Calu3 (cell line): ENCODE results near the gene SLC5A9. TPM values are rescaled to one million over a fixed set of nuclear protein-coding genes. Genes with fewer than 3 reads are reported as not detected.

Experiments
- BruUV-seq: library from RNA; stranded (reverse); fragments of 400-500 nt; replicated peaks from 2 replicates; lab custom pipeline; 2021; lab: Mats Ljungman, UMichigan
- CTCF ChIA-PET: fragments of 300-600 bp; sonication (Branson Sonifier 250); formaldehyde crosslinking; loops from one replicate; lab custom pipeline; 2022; ENCODE audit warnings: antibody characterized with exemption; lab: Charles Lee
- DNase-seq: peaks from one replicate; pipeline ENCODE4 v3.0.0; 2022
- H3K27ac Mint-ChIP-seq: one replicate; pipeline ENCODE4 v1.8.0; 2022; ENCODE audit warnings: mixed read lengths; ENCODE audit not compliant: unreplicated experiment
- H3K27me3 Mint-ChIP-seq: one replicate; pipeline ENCODE4 v1.8.0; 2022; ENCODE audit warnings: mixed read lengths; ENCODE audit not compliant: unreplicated experiment
- H3K36me3 Mint-ChIP-seq: one replicate; pipeline ENCODE4 v1.8.0; 2022; ENCODE audit warnings: mild to moderate bottlenecking, moderate library complexity, mixed read lengths; ENCODE audit not compliant: insufficient read depth, unreplicated experiment
- H3K4me1 Mint-ChIP-seq: one replicate; pipeline ENCODE4 v1.8.0; 2022; ENCODE audit warnings: mild to moderate bottlenecking, low read depth, mixed read lengths; ENCODE audit not compliant: unreplicated experiment
- H3K4me3 Mint-ChIP-seq: one replicate; pipeline ENCODE4 v1.8.0; 2022; ENCODE audit warnings: mild to moderate bottlenecking, low read depth, moderate library complexity, mixed read lengths; ENCODE audit not compliant: unreplicated experiment
- H3K9me3 Mint-ChIP-seq: one replicate; pipeline ENCODE4 v1.8.0; 2022; ENCODE audit warnings: low read depth, mixed read lengths; ENCODE audit not compliant: unreplicated experiment
- CTCF ChIP-seq: fragments of 200-600 bp; IDR thresholded peaks from one replicate; pipeline ENCODE4 v1.8.0; 2022; ENCODE audit warnings: antibody characterized with exemption; ENCODE audit not compliant: unreplicated experiment
- intact Hi-C: fragments of 100-400 bp; cut with micrococcal nuclease; formaldehyde crosslinking; loops from one replicate; pipeline ENCODE4 v1.10.0; 2022; ENCODE audit not compliant: unreplicated experiment
- total RNA-seq: library from RNA; stranded (reverse); gene quantifications from 2 replicates; pipeline ENCODE4 v1.2.3, GENCODE V29; 2022

SLC5A9 gene
- total RNA-seq, 1 experiment from 2014 or later = 0.87 TPM

GRCh38 chr1:48202030-48202752 is 20.3 kb upstream of the SLC5A9 start:
- Mint-ChIP-seq H3K27ac (no peak overlapping the region), H3K4me3 (no peak overlapping the region), H3K9me3 (no peaks in the 10 kb centered on the region), H3K27me3 (peaks cover 32% of the 10 kb centered on the region), H3K36me3 (no peaks in the 10 kb centered on the region), H3K4me1 (no peaks in the 10 kb centered on the region)
- peak; percentile 73 for TF ChIP-seq CTCF
- intact Hi-C loops = loop anchor here (1.0 to 5.0 kb wide), 6 partner anchors 25 to 465 kb away; no protein-coding TSS in a partner anchor
- BruUV-seq = no TSS peak
- peak; percentile 72 for DNase-seq
- CTCF ChIA-PET = interaction anchor here (1.3 to 1.9 kb wide), 2 partner anchors 92 to 254 kb away, joined by 3 to 17 read pairs; no protein-coding TSS in a partner anchor

- DNase-seq = peak; percentile 50
- CTCF ChIA-PET = interaction anchor here (0.9 to 1.9 kb wide), 7 partner anchors 9 to 267 kb away, joined by 3 to 17 read pairs (median 4); no protein-coding TSS in a partner anchor
- Mint-ChIP-seq H3K4me1 (no peaks in the 10 kb centered on the region), H3K4me3 (no peak overlapping the region), H3K27ac (no peak overlapping the region), H3K9me3 (no peaks in the 10 kb centered on the region), H3K27me3 (peaks cover 32% of the 10 kb centered on the region), H3K36me3 (no peaks in the 10 kb centered on the region)
- peak; percentile 50 for TF ChIP-seq CTCF
- BruUV-seq = no TSS peak
- intact Hi-C loops = loop anchor here (2.0 to 5.0 kb wide), 5 partner anchors 27 to 466 kb away; no protein-coding TSS in a partner anchor
Observed at GRCh38 chr1:48203287-48203900, 19.1 kb upstream of the SLC5A9 start.

DNA sequence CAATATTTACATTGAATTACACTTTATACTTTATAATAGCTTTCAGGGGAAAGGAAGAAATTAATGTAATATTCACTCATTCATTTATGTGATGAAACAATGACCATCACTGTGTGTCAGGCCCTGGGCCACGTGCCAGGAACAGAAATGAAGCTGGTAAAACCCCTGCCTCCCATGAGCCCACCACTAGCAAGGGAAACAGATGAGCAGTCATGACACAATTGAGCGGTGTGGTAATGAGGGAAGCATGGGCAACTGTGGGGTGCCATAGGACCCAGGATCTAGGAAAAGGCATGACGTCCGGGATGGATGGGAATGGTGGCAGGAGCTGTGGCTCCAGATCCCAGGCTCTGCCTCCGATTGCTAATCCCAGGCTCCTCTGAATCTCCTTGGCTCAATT is 17.0 kb upstream of the SLC5A9 start:
- CTCF ChIA-PET = no interaction called here
- intact Hi-C loops = no loop called here
- H3K36me3 Mint-ChIP-seq = no peaks in the 10 kb centered on the region

DNA sequence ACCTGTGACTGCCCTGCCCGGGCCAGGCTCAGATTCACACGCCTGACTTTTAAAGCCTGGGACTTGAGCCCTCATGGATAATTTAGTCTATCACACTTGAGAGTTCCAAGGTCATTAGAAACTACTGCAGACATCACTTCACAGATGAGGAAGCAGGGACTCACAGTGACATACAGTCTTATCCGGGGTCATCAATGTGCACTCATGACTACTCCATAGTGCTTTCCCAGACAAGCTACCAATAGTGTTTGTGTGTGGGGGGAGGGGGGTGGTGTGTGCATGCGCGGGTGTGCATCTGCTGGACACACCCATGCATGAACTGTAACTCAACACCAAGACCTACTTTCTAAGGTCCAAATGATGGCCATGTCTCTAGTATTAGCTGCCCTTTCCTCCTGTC is 16.1 kb upstream of the SLC5A9 start:
- BruUV-seq = no TSS peak
- intact Hi-C loops = no loop called here
- Mint-ChIP-seq H3K4me3 (no peak overlapping the region), H3K27ac (no peak overlapping the region), H3K36me3 (no peaks in the 10 kb centered on the region), H3K4me1 (no peaks in the 10 kb centered on the region), H3K9me3 (no peaks in the 10 kb centered on the region), H3K27me3 (peaks cover 19% of the 10 kb centered on the region)
- TF ChIP-seq CTCF = no peak
- CTCF ChIA-PET = interaction anchor here (0.6 kb wide), 1 partner anchor 33 kb away, joined by 3 read pairs; no protein-coding TSS in a partner anchor
- no peak for DNase-seq

More for the DNA sequence above, 17.0 kb upstream of the SLC5A9 start:
- TF ChIP-seq CTCF = no peak
- peaks cover 19% of the 10 kb centered on the region for H3K27me3 Mint-ChIP-seq
- H3K9me3 Mint-ChIP-seq = no peaks in the 10 kb centered on the region
- no peak overlapping the region for H3K4me3 Mint-ChIP-seq
- BruUV-seq = no TSS peak
- H3K4me1 Mint-ChIP-seq = no peaks in the 10 kb centered on the region
- no peak overlapping the region for H3K27ac Mint-ChIP-seq
- DNase-seq = no peak
